HG02852 (cell line): ENCODE data around the gene NDUFAF2.

Experiments used
- ATAC-seq: cut with Tn5 transposase; IDR thresholded peaks from one replicate; pipeline ENCODE4 v1.9.1; 2021; ENCODE audit warnings: mild to moderate bottlenecking, moderate library complexity; ENCODE audit not compliant: unreplicated experiment

The NDUFAF2 gene

DNA sequence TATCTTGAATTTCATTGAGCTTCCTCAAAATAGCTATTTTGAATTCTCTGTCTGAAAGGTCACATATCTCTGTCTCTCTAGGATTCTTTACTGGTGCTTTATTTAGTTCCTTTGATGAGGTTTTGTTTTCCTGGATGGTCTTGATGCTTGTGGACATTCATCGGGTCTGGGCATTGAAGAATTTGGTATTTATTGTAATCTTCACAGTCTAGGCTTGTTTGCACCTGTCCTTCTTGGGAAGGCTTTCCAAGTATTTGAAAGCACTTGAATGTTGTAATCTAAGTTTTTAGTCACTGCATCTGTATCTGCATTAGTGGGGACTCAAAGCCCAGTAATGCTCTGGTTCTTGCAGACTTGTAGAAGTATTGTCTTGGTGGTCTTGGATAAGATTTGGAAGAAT is 169.4 kb downstream of the NDUFAF2 start:
- no peak for ATAC-seq

DNA sequence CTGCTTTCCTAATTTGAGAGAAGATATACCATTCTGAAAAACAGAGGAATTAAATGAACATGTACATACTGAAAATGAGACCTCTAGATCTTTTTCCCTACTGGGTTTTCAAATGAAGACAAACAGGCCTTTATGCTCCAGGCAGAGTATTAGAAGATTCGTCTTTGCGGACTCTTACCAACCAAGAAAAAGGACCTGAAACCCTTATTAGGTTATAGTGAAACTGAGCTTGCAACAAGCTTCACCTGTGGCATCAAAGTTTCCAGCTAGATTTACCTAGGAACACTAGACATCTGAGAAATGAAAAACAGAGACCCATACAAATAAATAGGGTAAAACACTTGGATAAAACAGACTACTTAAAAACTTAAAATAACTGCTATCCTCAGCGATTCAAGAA is 171.0 kb downstream of the NDUFAF2 start:
- no peak for ATAC-seq

DNA sequence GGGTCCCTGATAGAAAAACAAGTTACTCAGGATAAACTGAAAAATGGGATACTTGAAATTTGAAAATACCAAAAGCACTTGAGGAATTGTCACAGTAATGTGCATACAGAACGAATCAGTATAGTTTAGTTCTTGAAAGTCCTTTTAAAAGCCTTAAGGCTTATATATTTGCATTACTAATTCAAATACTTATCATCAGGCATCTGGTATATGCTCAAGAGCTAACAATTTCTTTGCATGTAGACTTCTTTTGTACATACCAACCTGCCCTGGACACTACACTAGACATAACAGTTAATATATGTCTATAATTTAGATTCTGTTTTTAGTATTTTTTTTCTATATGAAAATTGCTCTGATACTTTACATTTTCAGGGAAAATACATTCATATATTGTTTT is 174.1 kb downstream of the NDUFAF2 start:
- no peak for ATAC-seq

DNA sequence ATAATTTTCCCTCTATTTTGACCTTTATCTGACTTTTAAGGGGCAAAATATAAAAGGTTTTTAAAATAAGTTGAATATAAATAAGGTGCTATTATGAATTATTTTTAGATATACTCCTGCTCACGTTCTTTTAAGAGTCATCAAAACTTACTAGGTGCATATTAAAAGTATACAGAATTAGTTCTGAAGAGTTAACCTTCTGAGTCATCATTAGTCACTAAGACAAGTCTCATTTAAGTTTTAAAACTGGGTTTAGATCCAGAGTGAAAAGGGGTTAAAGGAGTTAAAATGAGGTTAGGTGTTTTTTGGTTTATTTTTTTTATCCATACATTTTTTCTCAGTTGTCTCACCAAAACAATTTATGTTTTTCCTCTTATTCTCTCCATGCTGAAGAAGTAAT is 175.5 kb downstream of the NDUFAF2 start:
- no peak for ATAC-seq

DNA sequence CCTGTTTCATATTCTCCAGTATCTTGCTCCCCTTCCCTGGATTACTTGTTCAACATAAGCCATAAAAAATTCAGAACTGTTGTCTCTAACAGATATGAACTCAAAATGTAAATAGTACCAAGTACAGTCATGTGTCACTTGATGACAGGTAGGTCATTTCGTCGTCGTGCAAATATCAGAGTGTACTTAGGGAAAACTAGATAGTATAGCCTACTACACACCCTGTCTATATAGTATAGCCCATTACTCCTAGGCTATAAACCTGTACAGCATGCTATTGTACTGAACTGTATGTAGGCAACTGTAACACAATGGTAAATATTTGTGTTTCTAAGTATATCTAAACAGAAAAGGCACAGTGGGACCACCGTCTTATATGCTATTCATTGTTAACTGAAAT is 178.1 kb downstream of the NDUFAF2 start:
- no peak for ATAC-seq

DNA sequence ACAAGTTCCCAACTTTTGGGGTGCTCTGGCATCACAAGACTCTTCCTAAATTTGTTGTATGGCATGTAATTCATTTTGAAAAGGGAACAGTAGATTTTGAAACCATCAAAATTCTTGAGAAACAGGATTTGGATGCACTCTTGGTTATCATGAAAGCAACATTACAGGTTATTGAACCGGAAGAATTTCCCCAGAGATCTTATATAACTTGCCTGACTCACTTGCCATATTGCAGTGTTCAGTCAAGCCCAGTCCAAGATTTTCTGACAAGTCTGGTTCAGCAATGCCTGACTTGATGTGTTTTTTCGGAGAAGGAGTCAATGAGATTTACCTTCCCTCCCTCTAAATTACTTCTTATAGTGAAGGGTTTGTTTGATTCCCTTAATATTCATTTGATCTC is 185.3 kb downstream of the NDUFAF2 start:
- no peak for ATAC-seq

DNA sequence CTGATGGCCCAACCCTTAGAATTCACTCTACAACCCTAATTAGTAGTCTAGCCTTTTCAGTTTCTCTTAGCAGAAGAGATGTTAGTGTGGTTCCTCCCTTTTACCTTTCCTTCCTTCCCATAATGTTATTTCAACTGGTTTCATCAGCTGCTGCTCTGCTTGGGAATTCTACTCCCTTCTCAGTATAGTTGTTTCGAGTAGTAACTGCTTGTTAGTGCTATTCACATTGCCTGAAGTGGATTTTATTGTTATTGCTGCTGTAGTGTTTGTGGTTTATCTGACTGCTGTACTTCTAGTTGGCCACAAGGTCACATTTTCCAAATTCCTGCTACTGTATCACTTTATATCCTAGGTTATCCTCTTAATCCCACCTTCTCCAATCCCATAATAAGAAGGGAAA is 187.6 kb downstream of the NDUFAF2 start:
- no peak for ATAC-seq

DNA sequence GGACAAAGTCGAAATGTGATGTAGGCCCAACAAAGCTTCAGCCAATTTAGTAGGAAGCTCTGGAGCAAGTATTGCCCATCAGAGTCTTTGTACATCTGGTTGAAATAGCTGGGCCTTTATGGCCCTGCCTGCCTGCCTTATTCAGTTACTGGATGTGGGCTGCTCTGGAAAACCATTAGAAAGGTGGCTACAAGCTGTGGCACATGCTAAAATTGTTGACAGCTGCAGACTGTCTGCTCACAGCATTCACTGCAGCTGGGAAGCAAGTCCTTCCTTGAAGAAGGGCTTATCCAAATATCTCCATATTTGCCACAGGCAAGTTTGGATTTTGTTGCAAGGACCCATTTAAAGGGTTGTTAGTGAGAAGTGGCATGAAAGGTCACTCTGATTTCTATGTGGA is 192.8 kb downstream of the NDUFAF2 start:
- no peak for ATAC-seq

DNA sequence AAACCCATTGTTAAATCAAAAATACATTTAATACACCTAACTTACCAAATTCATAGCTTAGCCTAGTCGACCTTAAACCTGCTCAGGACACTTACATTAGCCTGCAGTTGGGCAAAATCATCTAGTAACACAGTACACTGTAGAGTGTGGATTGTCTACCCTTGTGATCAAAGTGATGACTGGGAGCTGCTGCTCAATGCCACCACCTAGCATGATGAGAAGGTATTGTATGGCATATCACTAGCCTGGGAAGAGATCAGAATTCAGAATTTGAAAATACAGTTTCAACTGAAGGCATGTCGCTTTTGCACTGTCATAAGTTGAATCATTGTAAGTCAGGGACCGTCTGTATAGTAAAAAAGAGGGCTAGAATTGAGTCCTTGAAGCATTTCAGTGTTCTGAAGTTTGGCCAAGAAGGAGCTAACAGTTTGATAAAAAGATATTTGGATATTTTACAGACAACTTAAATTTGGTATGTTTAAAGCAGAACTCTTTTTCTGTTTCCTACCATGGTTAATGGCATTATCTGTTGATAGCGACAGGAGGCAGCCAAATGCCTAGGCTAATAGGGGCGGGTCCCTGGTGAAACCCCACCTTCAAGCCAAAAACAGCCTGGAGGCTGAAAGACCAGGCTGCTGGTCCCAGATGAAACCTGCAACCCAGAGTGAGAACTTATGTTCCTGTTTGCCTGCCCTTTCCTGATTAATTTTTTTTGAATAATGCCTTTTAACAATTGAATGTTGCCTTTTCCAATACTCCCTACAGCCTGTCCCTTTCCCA is 194.3 kb downstream of the NDUFAF2 start:
- no peak for ATAC-seq

DNA sequence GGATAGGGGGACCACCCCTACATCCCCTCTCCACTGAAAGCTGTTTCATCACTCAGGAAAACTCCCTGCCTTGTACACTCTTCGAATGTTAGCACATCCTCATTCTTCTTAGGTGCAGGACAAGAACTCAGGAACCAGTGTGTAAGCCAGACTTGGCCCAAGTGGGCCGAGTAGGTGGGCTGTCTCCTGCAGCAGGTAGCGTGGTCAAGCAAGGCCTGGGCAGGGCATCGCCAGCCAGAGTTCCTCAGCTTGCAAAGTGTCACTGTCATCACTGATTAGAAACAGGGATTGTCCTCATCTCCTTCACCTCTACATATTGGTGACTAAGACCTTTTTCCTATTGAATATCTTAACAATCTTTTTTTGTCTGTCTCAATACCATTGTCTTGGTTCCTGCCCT is 194.9 kb downstream of the NDUFAF2 start:
- no peak for ATAC-seq

DNA sequence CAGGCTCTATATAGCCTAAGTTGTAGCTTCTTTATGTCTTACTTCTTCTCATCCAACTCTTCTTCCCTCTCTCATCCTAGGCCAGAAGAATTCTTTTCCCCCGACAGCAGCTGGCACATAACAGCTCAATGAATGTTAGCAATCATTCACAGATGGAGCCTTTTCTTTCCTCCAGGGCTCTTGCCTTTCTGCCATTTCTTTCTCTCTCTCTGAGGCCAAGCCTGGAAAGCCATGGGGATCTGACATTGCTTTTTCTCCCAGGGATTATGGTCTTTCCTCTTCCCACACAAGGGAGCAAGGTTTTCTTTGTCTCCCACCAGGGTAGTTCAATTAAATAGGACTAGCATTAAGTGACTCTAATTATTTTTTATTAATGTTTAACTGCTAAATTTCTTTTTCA is 196.8 kb downstream of the NDUFAF2 start:
- ATAC-seq, result no peak

DNA sequence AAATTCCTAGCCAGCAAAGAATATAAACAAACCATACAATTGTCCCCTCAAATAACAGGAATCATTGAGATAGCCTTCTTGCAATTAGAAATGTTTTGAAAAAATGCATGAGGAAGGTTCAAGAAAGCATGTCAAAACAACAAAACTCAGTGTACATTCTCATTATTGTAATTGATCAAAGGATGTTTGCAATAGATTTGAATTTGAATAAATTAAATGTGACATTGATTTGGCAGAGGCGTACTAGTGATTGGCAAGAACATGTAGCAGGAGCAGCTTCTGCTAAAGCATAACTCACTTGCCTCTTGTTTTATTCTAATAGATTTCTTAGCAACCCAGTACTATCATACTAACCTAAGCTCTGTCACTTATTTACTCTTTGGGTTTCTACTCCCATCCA is 197.4 kb downstream of the NDUFAF2 start:
- no peak for ATAC-seq

DNA sequence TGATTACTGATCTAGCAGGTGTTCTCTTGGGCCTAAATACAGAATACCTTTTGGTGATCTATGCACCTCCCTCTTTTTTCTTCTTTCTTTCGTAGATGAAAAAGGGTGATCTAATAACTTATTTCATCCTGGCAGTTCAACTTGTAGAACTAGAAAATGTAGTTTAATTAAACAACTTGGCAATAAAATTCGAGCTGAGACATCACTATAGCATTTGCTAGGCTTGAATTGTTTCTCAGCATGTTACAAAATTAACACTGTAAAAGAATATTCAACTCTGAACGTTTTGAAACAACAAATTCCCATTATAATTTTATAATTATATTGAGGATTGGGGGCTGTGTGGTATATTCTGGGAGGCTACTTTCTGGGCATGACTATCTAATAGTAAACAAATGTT is 197.8 kb downstream of the NDUFAF2 start:
- ATAC-seq, result no peak

DNA sequence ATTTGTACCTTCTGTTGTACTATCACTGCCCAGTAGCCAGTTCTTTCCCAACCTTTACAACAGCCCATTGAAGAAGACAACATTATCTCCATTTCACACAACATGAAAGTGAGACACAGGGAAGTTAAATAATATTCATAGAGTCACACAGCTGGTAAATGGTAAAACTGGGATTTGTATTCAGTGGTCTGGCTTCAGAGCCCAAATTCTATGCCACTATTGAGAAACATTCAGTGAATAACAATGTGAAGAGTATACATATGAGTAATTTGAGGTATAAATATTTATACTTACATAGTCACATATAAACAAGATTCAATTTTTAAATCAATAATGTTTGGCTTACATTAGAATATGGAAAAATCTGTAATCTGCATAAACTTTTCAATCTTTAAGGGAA is 203.5 kb downstream of the NDUFAF2 start:
- no peak for ATAC-seq

DNA sequence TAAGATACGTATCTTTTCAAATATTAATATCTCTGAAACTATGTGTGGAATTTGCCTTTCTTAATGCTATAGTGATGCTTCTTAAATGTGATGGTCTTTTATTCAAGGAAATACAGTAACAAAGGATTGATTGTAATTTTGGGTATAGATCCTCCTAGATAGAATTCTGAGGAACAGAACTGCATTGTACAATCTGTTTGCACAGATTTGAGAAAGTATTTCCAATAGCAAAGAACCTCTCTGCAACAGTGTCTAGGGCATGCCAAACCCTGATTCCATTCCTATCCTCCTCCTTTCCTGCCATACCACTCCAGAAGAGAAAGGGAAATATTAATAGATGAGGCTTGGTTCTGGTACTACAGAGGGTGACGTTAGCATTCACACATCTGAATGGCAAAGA is 206.9 kb downstream of the NDUFAF2 start:
- ATAC-seq, result no peak

DNA sequence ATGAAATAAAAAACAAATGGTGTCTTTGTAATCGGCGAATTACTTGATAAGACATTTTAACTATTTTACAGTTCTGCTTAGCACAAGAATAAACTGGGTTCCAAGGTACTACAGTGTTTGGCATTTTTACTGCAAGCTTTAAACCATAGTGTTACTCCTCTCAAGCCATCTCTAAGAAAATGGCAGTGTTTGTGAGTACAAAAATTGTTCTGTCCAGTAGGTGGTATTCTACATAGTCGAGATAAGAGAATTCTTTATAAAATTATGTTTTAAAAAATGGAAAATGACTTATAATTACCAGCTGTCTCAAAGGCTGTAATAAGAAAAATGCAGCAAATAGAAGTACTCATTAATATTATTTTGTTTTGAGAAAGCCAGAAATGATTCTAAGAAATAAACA is 214.1 kb downstream of the NDUFAF2 start:
- no peak for ATAC-seq

DNA sequence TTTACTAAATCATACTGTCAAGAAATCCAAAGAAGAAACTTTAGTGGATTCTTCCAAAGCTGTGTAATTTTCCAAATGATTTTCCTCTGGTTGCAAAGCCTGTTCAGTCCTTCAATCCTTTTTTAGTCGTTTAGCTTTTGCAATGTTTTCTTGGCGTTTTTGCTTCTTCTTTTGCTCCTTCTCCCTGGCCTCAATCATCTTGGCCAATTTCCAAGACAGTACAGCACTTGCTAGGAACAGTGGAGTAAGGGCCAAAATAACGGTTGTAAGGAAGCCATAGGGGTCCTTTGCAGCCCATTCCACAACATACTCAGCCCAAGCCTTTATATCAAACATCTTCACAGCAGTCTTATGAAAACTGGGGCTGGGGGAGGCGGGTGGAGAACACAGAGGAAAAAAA is 214.8 kb downstream of the NDUFAF2 start:
- ATAC-seq, result no peak

DNA sequence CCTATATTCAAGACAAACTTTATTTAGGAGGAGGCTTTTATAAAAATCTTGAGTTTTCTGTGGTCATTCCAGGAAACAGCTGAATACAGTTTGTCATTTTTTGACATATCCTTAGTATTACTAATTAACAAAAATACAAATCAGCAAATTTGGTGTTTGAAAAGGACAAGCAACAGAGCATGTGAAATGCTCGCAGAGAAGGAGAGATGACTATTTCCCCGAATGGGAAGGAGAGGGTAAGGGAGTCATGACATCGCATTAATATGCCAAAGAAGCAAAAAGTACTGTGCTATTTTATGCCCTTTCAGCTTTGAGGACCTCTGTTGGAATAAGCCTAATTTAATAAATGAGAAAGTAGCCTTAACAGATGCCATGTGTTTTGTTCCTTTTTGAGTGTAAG is 215.5 kb downstream of the NDUFAF2 start:
- no peak for ATAC-seq

DNA sequence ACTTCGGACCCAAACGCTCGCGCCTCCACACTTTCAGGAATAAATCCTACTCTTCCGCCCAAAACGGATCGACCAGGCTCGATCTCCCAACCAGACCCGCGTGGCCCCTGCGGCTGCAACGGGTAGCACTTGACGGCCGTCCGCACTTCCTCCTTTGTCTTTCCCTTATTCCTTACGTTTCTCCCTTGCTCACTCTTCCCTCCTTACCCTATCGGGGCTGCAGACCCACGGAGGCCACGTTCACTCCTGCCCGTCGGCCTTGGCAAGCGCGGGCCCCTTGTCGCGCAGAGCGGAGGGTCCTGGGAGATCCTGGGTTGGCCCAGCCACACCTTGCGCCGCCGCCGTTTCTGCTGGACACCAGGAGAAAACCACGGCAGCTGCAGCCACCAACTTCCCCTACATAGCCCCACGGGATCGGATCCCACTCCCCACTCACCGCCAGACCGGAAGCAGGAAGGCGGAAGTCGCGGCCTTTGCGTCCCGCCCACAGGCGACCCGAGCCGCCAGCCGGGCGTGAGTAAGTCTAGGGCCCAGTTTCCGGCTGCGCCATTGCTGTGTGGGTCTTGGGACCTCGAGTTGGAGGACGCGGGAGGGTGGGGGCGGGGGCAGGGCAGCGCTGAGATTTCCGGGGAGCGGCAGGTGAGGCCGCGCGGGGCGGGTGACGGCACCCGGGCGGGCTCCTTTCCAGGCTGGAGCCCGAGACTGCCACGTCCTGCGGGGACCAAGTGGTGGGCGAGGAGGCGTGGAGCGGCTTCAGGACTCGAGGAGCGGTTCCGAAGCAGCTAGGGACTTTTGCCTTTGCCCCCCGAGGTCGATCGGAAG is 217.2 kb downstream of the NDUFAF2 start, which contains the start of gene SMIM15:
Gene SMIM15 (minus strand): TSS at position 459 of the 822 bp plus-strand sequence. CDS start 2,297 bp downstream, outside the sequence.
- ATAC-seq, result peak; percentile 97

DNA sequence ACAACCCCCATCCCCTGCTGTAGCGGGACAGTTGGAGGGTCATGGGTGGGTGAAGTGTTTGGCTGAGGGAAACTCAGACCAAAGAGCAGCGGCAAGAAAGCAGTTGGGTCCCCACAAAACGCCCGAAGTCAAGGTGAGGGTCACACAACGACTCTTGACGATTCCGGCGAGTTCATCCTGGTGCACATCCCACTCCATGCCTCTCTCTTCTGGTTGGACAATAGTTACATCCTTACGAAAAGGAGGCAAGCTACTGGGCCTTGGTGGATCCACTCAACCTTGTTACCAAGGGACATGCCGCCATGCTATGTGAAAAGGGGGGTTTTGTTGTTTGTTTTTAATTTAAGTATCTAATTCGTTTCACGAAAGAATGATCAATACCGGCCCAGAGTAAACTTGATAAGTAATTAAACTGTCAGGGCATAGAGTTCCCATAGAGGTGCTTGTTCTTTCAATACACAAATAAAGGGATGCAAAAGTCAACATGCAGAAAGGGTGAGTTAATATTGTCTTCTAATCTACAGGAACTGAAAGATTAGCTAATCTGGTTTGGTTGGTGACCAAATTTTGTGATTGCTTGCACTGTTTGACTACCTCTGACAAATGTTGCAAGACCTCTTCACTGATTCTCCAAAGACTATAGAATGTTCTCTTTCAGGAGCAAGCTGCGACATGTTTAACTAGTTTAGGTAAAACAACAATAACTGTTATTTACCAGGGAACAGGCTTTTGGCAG is 218.0 kb downstream of the NDUFAF2 start:
- no peak for ATAC-seq

DNA sequence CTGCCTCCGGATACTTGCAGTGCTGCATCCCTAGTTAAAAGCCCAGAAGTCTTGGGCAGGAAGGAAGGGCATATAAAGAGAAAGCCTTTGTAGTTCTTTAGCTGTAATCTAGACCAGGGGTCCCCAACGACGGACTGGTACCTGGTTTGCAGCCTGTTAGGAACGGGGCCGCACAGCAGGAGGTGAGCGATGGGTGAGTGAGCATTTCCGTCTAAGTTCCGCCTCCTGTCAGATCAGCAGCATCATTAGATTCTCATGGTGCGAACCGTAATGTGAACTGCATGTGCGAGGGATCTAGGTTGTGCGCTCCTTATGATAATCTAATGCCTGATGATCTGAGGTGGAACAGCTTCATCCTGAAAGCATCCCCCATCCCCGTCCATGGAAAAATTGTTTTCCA is 218.9 kb downstream of the NDUFAF2 start:
- no peak for ATAC-seq

DNA sequence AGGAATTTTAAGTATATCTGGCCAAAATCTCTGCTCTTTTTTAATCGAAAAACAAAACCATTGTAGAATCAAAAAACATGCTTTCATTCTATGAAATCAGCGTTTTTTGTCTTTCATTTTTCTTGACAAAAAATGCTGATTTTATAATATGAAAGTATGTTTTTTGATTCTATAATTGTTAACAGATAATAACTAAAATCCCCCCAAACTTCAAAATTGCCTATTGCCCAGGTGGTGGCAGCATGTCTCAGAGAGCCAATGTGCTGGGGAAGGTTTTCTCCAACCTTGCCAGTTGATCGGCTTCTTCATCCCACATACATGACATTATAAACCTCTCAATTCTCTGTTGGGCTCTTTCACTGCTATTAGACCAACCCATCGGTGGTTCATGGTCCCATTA is 222.4 kb downstream of the NDUFAF2 start:
- ATAC-seq, result no peak
